Germinal center (tissue), 1 donor: Measurements from ENCODE around the gene CYB5R4.
"Not testable (repeated sequence)": the region's sequence is repeated elsewhere in the genome, so short reads cannot be mapped to it uniquely, and the experiment has no call there.

Experiments
- DNase-seq: peaks from one replicate; pipeline ENCODE4 v3.0.0; 2012; ENCODE audit warnings: mixed read lengths, low spot score

Gene CYB5R4

GRCh38 chr6:83867043-83867442, 7.6 kb downstream of the CYB5R4 start:
- DNase-seq = no peak

GRCh38 chr6:83867527-83868161, 8.2 kb downstream of the CYB5R4 start:
- DNase-seq = no peak

GRCh38 chr6:83868639-83869038, 9.2 kb downstream of the CYB5R4 start:
- DNase-seq = no peak

GRCh38 chr6:83870649-83871048, 11.2 kb downstream of the CYB5R4 start:
- no peak for DNase-seq

GRCh38 chr6:83872386-83873118, 13.1 kb downstream of the CYB5R4 start:
- DNase-seq = no peak

- no peak for DNase-seq
Observed at GRCh38 chr6:83873869-83874268, 14.4 kb downstream of the CYB5R4 start.

- DNase-seq = no peak
Observed at GRCh38 chr6:83875843-83876242, 16.4 kb downstream of the CYB5R4 start.

GRCh38 chr6:83878902-83879644, 19.6 kb downstream of the CYB5R4 start:
- DNase-seq = no peak

- DNase-seq = no peak
Observed at GRCh38 chr6:83879746-83880145, 20.3 kb downstream of the CYB5R4 start.

GRCh38 chr6:83883240-83883639, 23.8 kb downstream of the CYB5R4 start:
- no peak for DNase-seq

GRCh38 chr6:83884523-83884922, 25.0 kb downstream of the CYB5R4 start:
- DNase-seq = peak; percentile 51

GRCh38 chr6:83885984-83886383, 26.5 kb downstream of the CYB5R4 start:
- no peak for DNase-seq

GRCh38 chr6:83889621-83890020, 30.1 kb downstream of the CYB5R4 start:
- no peak for DNase-seq

- no peak for DNase-seq
Observed at GRCh38 chr6:83890520-83890919, 31.0 kb downstream of the CYB5R4 start.

GRCh38 chr6:83891586-83891985, 32.1 kb downstream of the CYB5R4 start:
- DNase-seq = no peak

GRCh38 chr6:83893024-83893423, 33.5 kb downstream of the CYB5R4 start:
- no peak for DNase-seq

- DNase-seq = not testable (repeated sequence)
Observed at GRCh38 chr6:83897094-83897493, 37.6 kb downstream of the CYB5R4 start.

GRCh38 chr6:83901624-83902023, 42.1 kb downstream of the CYB5R4 start:
- no peak for DNase-seq

GRCh38 chr6:83904395-83904794, 44.9 kb downstream of the CYB5R4 start:
- no peak for DNase-seq

GRCh38 chr6:83905648-83906047, 46.2 kb downstream of the CYB5R4 start:
- no peak for DNase-seq

- not testable (repeated sequence) for DNase-seq
Observed at GRCh38 chr6:83907623-83908390, 48.3 kb downstream of the CYB5R4 start.

GRCh38 chr6:83908813-83909212, 49.3 kb downstream of the CYB5R4 start:
- DNase-seq = no peak
